Right lobe of liver (tissue), 6 donors: ENCODE data around the gene NLRP9. TPM values are rescaled to one million over a fixed set of nuclear protein-coding genes. Genes with fewer than 3 reads are reported as not detected.

Experiments used
- ATAC-seq, 4 donors: fragments of 200-7000 bp; cut with Tn5 transposase; one replicate each; pipeline ENCODE4 v1.9.1; 2020; ENCODE audit warnings: mild to moderate bottlenecking in 4 of 4, moderate library complexity in 4 of 4
- DNase-seq, 3 donors: peaks; one replicate each; pipeline ENCODE4 v3.0.0-alpha.2; 2020
- H3K27ac ChIP-seq, 3 donors: fragments of 200-600 bp; one replicate each; pipeline ENCODE4 v1.8.0; 2022
- H3K27me3 ChIP-seq, 2 donors: fragments of 200-600 bp; one replicate each; pipeline ENCODE4 v1.8.0; 2022
- H3K36me3 ChIP-seq, 4 donors: fragments of 200-600 bp; sonication (generic) in 1 of 4; one replicate each; pipeline versions ENCODE4 v1.5.1 to v1.8.0; 2017 to 2022; ENCODE audit warnings: control low read depth in 1 of 4
- H3K4me1 ChIP-seq, 4 donors: fragments of 200-600 bp; sonication (generic) in 1 of 4; one replicate each; pipeline versions ENCODE4 v1.5.1 to v1.8.0; 2017 to 2022; ENCODE audit warnings: control low read depth in 1 of 4
- H3K4me3 ChIP-seq, 3 donors: fragments of 200-600 bp; one replicate each; pipeline ENCODE4 v1.8.0; 2022
- H3K9me3 ChIP-seq, 4 donors: fragments of 200-600 bp; sonication (generic) in 1 of 4; one replicate each; pipeline versions ENCODE4 v1.5.1 to v1.8.0; 2017 to 2022; ENCODE audit warnings: control low read depth in 1 of 4
- POLR2A ChIP-seq: fragments of 450-650 bp; IDR thresholded peaks from one replicate; pipeline ENCODE4 v1.6.1; 2017; ENCODE audit warnings: antibody characterized with exemption, mild to moderate bottlenecking
- WGBS: methylation state at CpG from one replicate; pipeline ENCODE4 v1.1.6; 2018; ENCODE audit warnings: low coverage, low lambda C conversion rate; ENCODE audit not compliant: insufficient coverage; ENCODE audit errors: missing lambda C conversion rate; 5-methylcytosine and 5-hydroxymethylcytosine counted together
- intact Hi-C, 2 donors: fragments of 100-400 bp; cut with DNase I; formaldehyde crosslinking; loops; one replicate each; pipeline versions ENCODE4 v1.11.2 to v1.14.1; 2022
- small RNA-seq, 2 experiments: library from RNA; depleted of rRNA; stranded (forward); fragments of <200 nt; gene quantifications; one replicate each; pipeline ENCODE3, GENCODE V24; 2016
- total RNA-seq, 6 experiments: library from RNA; depleted of rRNA in 2 of 6; stranded (reverse); fragments of >200 nt in 2 of 6; fragmentation: NEBNext Ultra II Directional in 3 of 6; extraction: Animal tissue kit (Norgen Biotek cat#: 25700) in 3 of 6; gene quantifications; one replicate each; pipeline versions ENCODE4 v1.1.0 to v1.2.4, GENCODE V29; 2016 to 2023
- TF ChIP-seq, protein P1 (sequence below), 4 donors: fragments of 200-600 bp in 3 of 4; fragments of 450-650 bp in 1 of 4; IDR thresholded peaks; one replicate each; pipeline versions ENCODE4 v1.5.1 to v1.8.0; 2016 to 2022; ENCODE audit warnings: antibody characterized with exemption in 4 of 4, mild to moderate bottlenecking in 2 of 4
- donor health status: DM: no; HTN: yes; CAD: no.
- donor health status: DM: no; HTN: no; CAD: no.
- donor health status: DM: no; HTN: no; CAD: no.
- donor health status: DM: no; HTN: yes; CAD: no.
- donor health status: DM: no; HTN: yes; CAD: no.

Gene NLRP9
- total RNA-seq, 6 experiments from 2014 or later = not detected

DNA sequence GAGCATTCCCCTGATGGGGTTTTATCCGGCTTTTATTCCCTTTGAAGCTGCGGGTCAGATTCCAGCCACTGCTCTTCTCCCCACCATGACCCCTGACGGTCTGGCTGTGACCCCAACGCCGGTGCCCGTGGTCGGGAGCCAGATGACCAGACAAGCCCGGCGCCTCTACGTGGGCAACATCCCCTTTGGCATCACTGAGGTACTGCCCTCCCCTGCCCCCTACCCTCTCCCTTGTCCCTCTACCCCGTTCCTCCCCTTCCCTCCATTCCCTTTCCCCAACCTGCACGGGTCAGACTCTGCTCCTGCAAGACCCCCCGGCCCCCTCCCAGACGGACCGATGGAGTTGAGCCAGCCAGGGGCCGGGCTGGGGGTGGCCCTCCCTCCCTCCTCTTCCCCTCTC, 77.2 kb downstream of the NLRP9 start:
- Histone ChIP-seq H3K27ac (no peak overlapping the region), H3K9me3 (no peaks in the 10 kb centered on the region), H3K36me3 (peaks cover 0 to 52% (median 22%) of the 10 kb centered on the region in 4 donors), H3K4me1 (peaks cover 0 to 29% (median 12%) of the 10 kb centered on the region in 4 donors), H3K4me3 (no peak overlapping the region), H3K27me3 (no peaks in the 10 kb centered on the region)
- no peak for TF ChIP-seq POLR2A
- TF ChIP-seq, protein P1, sequence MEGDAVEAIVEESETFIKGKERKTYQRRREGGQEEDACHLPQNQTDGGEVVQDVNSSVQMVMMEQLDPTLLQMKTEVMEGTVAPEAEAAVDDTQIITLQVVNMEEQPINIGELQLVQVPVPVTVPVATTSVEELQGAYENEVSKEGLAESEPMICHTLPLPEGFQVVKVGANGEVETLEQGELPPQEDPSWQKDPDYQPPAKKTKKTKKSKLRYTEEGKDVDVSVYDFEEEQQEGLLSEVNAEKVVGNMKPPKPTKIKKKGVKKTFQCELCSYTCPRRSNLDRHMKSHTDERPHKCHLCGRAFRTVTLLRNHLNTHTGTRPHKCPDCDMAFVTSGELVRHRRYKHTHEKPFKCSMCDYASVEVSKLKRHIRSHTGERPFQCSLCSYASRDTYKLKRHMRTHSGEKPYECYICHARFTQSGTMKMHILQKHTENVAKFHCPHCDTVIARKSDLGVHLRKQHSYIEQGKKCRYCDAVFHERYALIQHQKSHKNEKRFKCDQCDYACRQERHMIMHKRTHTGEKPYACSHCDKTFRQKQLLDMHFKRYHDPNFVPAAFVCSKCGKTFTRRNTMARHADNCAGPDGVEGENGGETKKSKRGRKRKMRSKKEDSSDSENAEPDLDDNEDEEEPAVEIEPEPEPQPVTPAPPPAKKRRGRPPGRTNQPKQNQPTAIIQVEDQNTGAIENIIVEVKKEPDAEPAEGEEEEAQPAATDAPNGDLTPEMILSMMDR (IDR thresholded peaks at IDR 0.05) = no peak
- ATAC-seq (no peak), DNase-seq (no peak)
- intact Hi-C loops = no loop called here
- WGBS = 82% methylated on average over 7 of the region's 16 CpGs

DNA sequence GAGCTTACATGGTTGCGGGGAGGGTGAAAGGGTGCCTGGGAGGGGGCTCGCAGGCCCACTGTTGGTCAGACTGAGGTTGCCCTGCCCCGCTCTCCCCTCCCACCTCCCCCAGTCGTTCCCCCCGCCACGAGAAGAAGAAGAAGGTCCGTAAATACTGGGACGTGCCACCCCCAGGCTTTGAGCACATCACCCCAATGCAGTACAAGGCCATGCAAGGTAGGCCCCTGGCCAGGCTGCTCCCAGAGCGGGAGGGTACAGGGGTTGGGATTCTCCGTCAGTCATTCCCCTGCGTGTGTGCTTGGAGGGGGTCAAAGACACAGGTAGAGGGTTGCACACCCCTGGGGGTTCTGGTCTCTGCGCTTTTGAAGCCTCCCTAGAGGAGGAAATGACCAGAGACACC, 77.8 kb downstream of the NLRP9 start:
- no peaks in the 10 kb centered on the region for H3K27me3 ChIP-seq
- peaks cover 0 to 32% (median 12%) of the 10 kb centered on the region in 4 donors for H3K4me1 ChIP-seq
- no peak overlapping the region for H3K4me3 ChIP-seq
- intact Hi-C loops = no loop called here
- DNase-seq (no peak), ATAC-seq (no peak)
- WGBS = 92% methylated on average over 3 of the region's 12 CpGs
- peaks cover 0 to 46% (median 19%) of the 10 kb centered on the region in 4 donors for H3K36me3 ChIP-seq
- no peak overlapping the region for H3K27ac ChIP-seq
- no peak for TF ChIP-seq POLR2A
- TF ChIP-seq, protein P1 (IDR thresholded peaks at IDR 0.05) = no peak
- no peaks in the 10 kb centered on the region for H3K9me3 ChIP-seq

DNA sequence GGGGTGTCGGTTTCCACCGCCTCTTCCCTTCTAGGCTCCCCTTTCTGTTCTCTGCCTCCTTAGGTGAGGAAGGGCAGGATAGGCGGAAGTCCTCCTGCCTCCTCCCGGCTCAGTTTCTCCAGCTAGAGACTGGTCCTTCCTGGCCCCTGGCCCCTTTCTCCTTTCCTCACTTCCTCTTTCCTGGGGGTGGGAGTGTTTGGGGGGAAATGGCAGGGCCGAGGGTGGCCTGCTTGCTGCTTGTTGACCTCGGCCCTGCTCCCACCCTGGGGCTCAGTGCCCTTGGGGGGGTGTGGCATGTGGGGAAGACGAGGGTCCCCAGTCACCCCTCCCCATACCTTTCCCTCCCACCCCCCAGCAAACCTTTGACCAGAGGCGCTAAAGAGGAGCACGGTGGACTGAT, 78.4 kb downstream of the NLRP9 start:
- DNase-seq (no peak), ATAC-seq (no peak)
- no peak overlapping the region for H3K27ac ChIP-seq
- TF ChIP-seq, protein P1 (IDR thresholded peaks at IDR 0.05) = no peak
- TF ChIP-seq POLR2A = no peak
- 48% methylated on average over 8 of the region's 9 CpGs for WGBS
- no peaks in the 10 kb centered on the region for H3K27me3 ChIP-seq
- peaks cover 0 to 43% (median 19%) of the 10 kb centered on the region in 4 donors for H3K36me3 ChIP-seq
- intact Hi-C loops = no loop called here
- H3K4me1 ChIP-seq = peaks cover 0 to 32% (median 12%) of the 10 kb centered on the region in 4 donors
- no peak overlapping the region for H3K4me3 ChIP-seq
- no peaks in the 10 kb centered on the region for H3K9me3 ChIP-seq

DNA sequence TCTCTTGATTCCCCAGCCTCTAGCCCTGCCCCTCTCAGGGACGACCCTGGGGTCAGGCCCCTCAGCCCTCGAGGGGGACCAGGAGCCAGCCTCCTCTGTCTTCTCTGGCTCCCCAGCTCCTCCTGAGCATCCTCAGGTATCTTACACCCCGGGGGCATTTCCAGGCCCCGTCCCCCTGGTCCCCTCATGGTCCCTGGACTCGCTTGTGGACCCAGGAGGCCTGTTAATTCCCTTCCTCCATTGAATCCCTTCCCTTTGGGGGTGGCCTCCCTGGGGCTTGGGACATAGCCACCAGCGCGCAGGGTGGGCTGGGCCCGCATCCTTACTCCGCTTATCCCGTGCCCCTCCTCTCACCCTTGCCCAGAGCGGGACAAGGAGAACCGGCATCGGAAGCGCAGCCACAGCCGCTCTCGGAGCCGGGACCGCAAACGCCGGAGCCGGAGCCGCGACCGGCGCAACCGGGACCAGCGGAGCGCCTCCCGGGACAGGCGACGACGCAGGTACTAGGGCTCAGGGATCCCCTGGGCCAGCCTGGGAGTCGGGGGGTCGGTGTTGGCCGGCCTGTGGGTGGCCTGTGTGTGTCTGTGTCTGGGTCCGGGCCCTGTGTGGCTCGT, 79.2 kb downstream of the NLRP9 start:
- ATAC-seq = no peak
- Histone ChIP-seq H3K36me3 (peaks cover 0 to 34% (median 15%) of the 10 kb centered on the region in 4 donors), H3K4me3 (no peak overlapping the region), H3K4me1 (peaks cover 0 to 32% (median 12%) of the 10 kb centered on the region in 4 donors), H3K27ac (no peak overlapping the region), H3K27me3 (no peaks in the 10 kb centered on the region), H3K9me3 (no peaks in the 10 kb centered on the region)
- no peak for TF ChIP-seq POLR2A
- TF ChIP-seq, protein P1 (IDR thresholded peaks at IDR 0.05) = no peak
- intact Hi-C loops = no loop called here
- 100% methylated on average over 1 of the region's 37 CpGs for WGBS
- peak in 1 of 3 donors; percentile 13 for DNase-seq

Small RNA genes within 50 kb of the gene (small RNA-seq; reads per million reads assigned to genes)
- gene AC010525.2 = 0 reads per million in 2 experiments

Other genes starting within 250 kb of the NLRP9 start
- 1 to 10 TPM in 4 of 6 experiments, under 1 TPM in 2; 0.35 to 1.6 (median 1.2) TPM for gene SSC5D, start 250.0 kb downstream of the NLRP9 start, total RNA-seq
- gene SBK2, start 201.3 kb downstream of the NLRP9 start, total RNA-seq = not detected
- gene SBK3, start 192.9 kb downstream of the NLRP9 start, total RNA-seq = under 1 TPM in 2 of 6 experiments, not detected in 4; 0.33 to 0.56 TPM
- gene ZNF579, start 157.6 kb downstream of the NLRP9 start, total RNA-seq = 1 to 10 TPM; 1.9 to 4.6 (median 3.6) TPM
- 10 to 100 TPM in 1 of 6 experiments, 1 to 10 TPM in 5; 3.0 to 13.1 (median 5.1) TPM for gene FIZ1, start 138.9 kb downstream of the NLRP9 start, total RNA-seq
- gene ZNF524, start 138.1 kb downstream of the NLRP9 start, total RNA-seq = 10 to 100 TPM in 4 of 6 experiments, 1 to 10 TPM in 2; 8.2 to 21.0 (median 11.3) TPM
- gene ZNF865, start 132.8 kb downstream of the NLRP9 start, total RNA-seq = 1 to 10 TPM; 4.2 to 6.0 (median 4.7) TPM
- 1 to 10 TPM; 2.9 to 5.5 (median 4.1) TPM for gene ZNF784, start 113.8 kb downstream of the NLRP9 start, total RNA-seq
- gene ZNF580, start 97.4 kb downstream of the NLRP9 start, total RNA-seq = 10 to 100 TPM in 1 of 6 experiments, 1 to 10 TPM in 5; 5.4 to 11.6 (median 6.5) TPM
- gene ZNF581, start 94.8 kb downstream of the NLRP9 start, total RNA-seq = 1 to 10 TPM; 2.7 to 7.3 (median 5.1) TPM
- gene CCDC106, start 90.2 kb downstream of the NLRP9 start, total RNA-seq = 10 to 100 TPM in 3 of 6 experiments, 1 to 10 TPM in 3; 6.1 to 19.7 (median 9.8) TPM
- 10 to 100 TPM; 55.1 to 75.6 (median 63.5) TPM for gene U2AF2, start 83.4 kb downstream of the NLRP9 start, total RNA-seq
- 100 to 1,000 TPM in 5 of 6 experiments, 10 to 100 TPM in 1; 88.9 to 162 (median 107) TPM for gene EPN1, start 63.2 kb downstream of the NLRP9 start, total RNA-seq
- under 1 TPM in 4 of 6 experiments, not detected in 2; 0.31 to 0.99 (median 0.39) TPM for gene RFPL4A, start 20.7 kb upstream of the NLRP9 start, total RNA-seq
- under 1 TPM in 2 of 6 experiments, not detected in 4; 0.57 to 0.79 TPM for gene RFPL4AL1, start 30.7 kb upstream of the NLRP9 start, total RNA-seq
- under 1 TPM; 0.22 to 0.92 (median 0.25) TPM for gene NLRP11, start 93.6 kb upstream of the NLRP9 start, total RNA-seq
- not detected for gene NLRP4, start 98.1 kb upstream of the NLRP9 start, total RNA-seq
- gene NLRP13, start 193.9 kb upstream of the NLRP9 start, total RNA-seq = not detected
- not detected for gene NLRP8, start 209.4 kb upstream of the NLRP9 start, total RNA-seq
- gene NLRP5, start 248.4 kb upstream of the NLRP9 start, total RNA-seq = not detected